Endothelial cell of hepatic sinusoid (primary cell): ENCODE measurements around the gene SLC9A6.

Experiments
- in situ Hi-C: cut with HindIII; loops from 2 replicates; pipeline ENCODE4 v1.10.0; 2017; ENCODE audit warnings: low sequenced_read_pairs

The SLC9A6 gene

DNA sequence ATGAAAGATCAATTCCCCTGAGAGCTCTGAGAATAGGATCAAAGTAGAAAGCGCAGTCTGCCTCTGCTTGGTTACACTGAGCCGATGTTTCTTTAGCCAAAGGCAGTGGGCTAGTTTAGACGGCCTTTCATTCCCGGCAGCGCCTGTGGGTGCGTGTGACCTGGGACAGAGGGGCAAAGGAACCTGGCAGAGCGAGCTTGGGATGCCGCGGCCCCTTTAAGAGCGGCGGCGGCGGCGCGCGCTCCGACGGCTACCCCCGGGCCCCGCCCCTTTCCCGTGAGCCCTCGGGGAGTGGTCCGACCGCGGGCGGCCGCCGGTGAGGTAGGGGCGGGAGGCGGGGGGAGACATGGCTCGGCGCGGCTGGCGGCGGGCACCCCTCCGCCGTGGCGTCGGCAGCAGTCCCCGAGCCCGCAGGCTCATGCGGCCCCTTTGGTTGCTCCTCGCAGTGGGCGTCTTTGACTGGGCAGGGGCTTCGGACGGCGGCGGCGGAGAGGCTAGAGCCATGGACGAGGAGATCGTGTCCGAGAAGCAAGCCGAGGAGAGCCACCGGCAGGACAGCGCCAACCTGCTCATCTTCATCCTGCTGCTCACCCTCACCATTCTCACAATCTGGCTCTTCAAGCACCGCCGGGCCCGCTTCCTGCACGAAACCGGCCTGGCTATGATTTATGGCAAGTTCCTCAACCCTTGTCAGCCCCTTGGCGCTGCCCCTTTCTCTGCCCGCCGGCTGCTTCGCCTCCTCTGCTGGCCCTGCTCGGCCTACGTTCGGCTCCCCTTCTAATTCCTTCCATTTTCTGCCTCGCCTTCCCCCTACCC, at the start of gene SLC9A6:
SLC9A6 (plus strand) TSS at position 279 of the 816 bp plus-strand sequence; CDS start at position 503, 224 bp downstream.
- in situ Hi-C loops, result no loop called here

DNA sequence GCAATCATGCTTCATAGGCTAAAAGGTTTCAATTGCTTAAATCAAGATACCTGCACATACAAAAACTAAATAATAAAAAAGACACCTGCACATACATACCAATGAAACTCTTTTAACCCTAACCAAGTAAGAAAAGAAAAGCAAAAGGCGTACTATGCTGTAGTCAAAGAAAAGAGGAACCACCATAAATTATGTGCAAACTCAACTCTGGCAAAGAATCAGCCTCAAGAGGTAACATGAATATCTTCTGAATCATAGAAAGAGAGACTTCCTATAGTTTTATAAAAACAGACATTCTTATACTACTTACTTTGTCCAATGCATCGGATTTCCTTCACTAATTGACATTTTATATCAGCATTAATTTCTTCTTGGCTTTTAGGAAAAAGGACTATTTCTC, 40.7 kb upstream of the SLC9A6 start:
- in situ Hi-C loops, result no loop called here

DNA sequence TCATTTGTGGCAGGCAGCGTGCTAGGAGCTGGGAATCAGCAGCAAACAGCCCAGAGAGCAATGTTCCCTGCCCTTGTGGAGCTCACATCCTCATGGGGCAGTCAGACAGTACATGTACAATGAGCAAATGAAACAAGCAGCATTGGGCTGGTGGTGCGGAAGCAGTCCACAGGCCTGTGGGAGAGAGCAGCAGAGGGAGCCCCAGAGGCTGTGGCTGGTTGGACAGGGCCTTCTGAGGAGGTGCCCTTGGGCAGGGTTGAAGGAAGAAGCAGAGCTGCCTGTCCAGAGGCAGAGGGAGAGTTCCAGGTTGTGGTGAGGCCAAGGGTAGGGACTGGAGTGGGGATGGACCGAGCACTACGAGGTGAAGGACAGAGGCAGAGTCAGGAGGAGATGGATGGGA, 33.9 kb upstream of the SLC9A6 start:
- in situ Hi-C loops, result no loop called here

DNA sequence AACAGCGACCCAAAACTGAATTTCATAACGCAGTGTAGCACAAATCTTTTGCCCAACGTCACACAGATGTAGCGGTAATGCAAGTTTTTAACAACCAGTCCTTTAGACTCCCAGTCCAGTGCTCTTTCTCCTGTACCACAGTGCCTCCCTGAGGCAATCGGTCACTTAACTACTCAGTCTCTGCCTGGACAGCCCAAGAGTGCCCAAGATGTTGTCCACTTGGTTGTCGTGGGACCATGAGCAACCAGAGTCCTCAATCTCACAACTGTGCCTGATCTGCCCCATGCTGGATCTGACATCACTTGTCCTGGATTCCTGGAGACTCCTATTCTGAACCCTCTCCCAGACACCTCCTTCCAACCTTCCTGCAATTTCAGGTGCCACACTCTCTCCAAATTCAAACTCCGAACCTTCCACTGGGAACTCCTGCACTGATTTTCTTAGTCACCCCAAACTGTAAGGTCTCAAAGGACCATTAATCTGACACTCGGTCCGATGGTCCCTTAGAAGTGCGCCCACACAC, 12.1 kb upstream of the SLC9A6 start:
- in situ Hi-C loops, result no loop called here

DNA sequence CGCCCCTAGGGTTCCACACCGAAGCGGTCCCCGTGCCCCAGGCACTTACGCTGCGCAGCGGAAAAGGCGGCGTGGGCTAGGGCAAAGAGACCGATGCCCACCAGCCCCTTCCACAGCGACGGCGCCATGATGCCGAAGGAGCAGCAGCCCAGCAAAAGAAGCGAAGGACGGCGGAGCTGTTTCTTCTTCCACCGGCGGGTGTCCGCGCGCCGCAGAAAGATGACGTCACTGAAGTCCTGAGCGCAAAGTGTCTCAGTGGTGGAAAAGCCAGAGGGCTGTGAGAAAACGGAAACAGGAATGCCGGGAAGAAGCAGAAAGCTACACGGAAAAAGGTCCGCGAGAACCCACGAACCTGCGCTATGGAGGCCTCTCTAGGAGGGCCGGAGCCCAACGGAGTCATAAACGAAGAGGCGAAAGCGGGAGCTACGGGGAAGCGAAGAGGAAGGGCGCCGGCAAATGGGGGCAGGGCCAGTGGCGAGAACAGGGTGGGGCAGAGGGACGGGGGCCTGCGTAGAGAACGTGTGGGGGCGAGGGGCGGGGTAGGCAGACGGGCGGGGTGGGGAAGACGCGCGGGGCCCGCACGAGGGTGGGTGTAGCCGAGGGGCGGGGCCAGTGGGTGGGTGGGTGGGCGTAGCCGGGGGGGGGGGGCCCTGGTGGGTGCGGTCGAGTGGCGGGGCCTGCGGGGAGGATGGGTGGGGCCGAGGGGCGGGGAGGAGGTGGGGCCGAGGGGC, 11.5 kb upstream of the SLC9A6 start, which contains the start of gene MMGT1:
MMGT1 (minus strand) TSS at position 441 of the 731 bp plus-strand sequence; CDS start at position 128, 313 bp downstream.
- in situ Hi-C loops, result no loop called here

DNA sequence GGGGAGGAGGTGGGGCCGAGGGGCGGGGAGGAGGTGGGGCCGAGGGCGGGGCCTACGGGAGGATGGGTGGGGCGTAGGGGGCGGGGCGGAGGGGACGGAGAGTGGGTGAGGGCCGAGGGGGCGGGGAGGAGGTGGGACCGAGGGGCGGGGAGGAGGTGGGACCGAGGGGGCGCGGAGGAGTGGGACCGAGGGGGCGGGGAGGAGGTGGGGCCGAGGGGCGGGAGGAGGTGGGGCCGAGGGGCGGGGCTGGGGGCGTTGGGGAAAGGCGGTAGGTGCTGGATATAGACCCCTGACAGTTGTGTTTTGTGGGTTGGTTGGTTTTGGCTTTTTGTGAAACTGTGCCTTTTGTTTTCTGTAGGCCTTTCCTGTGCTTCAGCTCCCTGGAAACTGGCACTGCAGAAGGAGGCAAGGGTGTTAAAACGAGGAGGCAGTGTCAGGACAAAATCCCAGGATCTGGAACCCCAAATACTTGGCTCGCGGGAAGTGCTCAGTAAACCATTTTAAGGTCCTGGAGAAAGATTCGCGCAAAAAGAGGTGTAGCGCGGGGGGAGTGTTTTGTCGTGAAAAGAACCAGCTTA, 10.9 kb upstream of the SLC9A6 start:
- in situ Hi-C loops, result no loop called here

DNA sequence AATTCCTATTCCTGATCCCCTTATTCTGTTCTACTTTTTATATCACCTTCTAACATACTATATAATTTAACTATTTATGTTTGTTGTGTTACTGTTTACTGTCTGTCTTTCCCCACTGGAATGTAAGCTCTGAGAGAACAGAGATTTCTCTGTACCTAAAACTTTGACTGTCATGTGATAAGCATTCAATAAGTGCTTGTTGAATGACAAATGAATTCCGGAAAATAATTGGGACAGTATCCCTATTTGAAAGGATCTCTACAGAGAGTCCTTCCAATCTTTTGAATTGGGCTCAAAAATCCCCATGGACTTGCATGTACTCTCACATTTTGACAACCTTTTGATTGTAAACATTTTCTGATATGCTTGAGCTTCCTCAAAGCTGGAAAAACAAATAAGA, 9.8 kb upstream of the SLC9A6 start:
- in situ Hi-C loops, result no loop called here

DNA sequence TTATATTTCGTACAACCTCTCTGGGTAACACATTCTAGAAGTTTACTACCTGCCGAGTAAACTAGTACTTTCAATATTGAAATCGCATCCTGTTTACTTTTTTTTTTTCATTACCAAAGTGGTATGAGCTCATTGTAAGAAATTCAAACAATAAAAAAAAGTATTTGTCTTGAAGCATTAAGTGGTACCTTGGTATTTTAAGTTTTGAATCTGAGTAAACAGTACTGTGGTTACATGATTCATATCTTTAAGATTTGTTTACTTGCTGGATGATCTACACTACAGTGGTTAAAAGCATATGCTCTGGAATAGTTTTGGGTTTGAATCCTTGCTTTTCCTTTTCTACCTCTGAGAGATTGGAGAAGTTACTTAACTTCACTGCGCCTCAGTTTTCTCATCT, 7.6 kb upstream of the SLC9A6 start:
- in situ Hi-C loops, result no loop called here

DNA sequence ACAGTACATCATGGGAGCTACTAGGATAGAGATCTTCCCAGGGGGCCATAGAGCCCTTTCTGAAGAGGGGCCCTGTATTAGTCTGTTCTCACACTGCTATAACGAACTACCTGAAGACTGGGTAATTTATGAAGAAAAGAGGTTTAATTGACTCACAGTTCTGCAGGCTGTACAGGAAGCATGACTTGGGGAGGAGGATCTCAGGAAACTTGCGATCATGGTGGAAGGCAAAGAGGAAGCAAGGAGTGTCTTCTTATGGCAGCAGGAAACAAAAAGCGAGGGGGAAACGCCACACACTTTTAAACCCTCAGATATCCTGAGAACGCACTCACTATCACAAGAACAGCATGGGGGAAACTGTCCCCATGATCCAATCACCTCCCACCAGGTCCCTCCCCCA, 4.2 kb upstream of the SLC9A6 start:
- in situ Hi-C loops, result no loop called here

DNA sequence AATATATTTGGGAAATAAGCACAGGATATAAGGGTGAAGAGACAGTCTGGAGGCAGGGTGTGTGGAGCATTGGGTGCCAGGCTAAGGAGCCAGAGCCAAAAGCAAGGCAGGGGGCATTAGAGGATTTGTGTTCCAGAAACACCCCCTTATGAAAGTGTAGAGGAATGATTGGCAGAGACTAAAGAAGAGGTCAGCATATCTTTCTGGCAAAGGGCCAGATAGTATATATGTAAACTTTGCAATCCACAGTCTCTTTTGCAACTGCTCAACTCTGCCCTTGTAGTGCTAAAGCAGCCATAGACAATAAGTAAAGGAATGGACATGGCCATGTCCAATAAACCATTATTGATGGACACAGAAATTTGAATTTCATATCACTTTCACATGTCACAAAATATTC, 3.6 kb upstream of the SLC9A6 start:
- in situ Hi-C loops, result no loop called here

DNA sequence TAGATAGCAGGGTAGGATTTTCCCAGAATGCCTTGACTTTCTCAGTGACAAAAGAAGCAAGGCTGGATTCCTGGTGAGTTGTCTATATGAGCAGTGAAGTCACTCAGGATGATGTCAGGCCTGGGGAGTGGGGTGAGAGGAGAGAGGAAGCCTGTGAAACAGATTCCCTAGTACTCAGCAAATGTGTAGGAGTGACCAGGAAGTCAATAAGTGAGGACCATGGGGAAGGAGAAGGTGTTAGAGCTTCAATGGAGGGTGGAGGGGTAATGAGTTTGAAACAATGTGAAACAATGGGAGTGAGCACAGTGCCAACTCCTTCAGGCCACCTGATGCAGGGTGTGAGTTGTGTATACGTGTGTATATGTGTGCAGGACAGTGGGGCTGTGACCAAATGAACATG, 2.4 kb upstream of the SLC9A6 start:
- in situ Hi-C loops, result no loop called here

DNA sequence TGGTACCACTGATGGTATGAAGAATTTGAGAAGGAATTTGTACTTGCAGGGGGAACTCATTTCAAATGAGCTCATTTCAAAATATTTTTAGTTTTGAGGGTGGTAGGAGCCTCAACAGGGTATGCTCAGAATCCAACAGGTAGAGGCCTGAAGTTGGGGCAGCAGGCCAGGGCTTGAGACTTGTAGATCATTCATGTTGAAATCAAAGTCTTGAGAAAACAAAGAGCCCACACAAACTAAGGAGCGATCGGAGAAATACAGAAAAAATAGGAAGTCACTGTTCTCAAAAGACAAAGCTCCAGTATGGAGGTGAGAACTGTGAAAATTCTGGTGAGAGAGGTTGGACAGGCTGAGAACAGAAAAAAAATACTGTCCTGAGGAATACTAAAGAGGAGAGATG, 979 bp upstream of the SLC9A6 start:
- in situ Hi-C loops, result no loop called here

DNA sequence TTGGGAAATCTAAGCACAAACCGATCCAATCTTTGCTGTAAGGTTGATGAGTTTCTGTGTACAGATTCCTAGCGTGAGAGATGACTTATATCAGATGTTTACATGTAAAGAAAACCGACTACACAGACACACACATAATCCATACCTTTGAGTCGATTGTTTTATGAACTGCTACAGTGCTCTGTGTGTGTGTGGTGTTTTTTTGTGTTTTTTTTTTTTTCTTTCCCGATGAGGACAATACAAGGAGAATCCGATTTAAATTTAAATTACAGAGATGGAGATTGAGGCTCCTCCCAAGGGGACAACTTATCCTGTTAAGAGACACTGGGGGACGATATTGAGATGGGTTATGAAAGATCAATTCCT, 461 bp upstream of the SLC9A6 start:
- in situ Hi-C loops, result no loop called here

DNA sequence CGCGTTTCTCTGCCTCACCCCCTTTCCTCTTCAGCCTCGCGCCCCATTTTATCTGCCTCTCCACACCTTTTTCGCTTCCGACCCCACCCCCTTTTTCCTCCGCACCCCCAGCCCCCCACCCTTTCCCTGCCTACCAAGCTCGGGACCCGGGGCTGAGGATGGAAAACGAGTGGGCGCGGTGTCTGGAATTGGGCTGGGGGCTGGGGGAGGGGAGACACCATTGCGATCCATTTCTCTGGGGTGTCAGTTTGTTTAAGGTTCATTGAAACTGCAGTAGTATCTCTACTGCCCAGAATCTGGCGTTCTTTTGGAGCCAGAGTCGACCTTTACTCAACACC, 707 bp downstream of the SLC9A6 start:
- in situ Hi-C loops, result no loop called here

DNA sequence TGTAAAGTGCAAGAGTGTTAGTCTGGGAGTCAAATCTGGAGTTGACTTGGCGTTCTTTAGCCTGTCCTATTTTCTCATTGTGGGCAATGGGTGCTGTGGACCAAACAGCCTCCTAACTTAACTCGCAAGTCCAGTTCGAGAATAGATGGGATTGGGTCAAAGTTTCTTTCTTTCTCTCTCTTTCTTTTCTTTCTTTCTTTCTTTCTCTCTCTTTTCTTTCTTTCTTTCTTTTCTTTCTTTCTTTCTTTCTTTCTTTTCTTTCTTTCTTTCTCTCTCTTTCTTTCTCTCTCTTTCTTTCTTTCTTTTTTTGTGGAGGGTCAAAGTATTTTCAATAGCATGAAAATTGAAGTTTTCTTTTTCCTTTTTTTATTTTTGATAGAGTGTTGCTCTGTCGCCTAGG, 3.0 kb downstream of the SLC9A6 start:
- in situ Hi-C loops, result no loop called here

DNA sequence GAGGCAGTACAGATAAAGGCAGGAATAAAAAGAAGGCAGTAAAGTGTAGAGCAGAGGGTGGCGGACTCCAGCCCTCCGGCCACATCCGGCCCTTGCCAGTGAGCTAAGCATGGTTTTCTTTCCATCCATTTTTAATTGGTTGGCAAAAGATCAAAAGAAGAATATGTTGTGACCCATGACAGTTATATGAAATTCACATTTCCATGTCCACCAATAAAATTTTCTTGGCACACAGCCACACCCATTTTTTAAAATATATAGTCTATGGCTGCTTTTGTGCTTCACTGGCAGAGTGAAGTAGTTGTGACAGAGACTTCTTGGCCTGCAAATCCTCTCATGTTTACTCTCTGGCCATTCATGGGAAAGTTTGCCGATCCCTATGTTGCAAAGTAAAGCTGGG, 29.8 kb downstream of the SLC9A6 start:
- in situ Hi-C loops, result no loop called here

DNA sequence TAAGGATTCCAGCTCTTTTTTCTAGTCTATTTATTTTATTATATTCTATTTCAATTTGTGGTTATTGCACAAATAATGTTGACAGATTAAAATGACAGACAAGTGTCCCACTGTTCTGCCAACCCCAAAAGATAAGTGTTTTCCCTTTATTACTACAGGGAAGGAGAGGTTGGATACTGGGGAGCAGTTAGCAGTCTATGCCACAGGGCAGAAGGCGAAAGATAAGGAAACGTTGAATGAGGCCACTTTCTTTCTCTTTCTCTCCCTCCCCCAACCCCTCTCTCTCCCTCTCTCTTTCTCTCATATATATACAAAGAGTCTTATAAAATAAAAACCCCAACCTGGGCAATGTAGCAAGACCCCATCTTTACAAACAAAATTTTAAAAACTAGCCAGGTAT, 31.6 kb downstream of the SLC9A6 start:
- in situ Hi-C loops, result no loop called here

DNA sequence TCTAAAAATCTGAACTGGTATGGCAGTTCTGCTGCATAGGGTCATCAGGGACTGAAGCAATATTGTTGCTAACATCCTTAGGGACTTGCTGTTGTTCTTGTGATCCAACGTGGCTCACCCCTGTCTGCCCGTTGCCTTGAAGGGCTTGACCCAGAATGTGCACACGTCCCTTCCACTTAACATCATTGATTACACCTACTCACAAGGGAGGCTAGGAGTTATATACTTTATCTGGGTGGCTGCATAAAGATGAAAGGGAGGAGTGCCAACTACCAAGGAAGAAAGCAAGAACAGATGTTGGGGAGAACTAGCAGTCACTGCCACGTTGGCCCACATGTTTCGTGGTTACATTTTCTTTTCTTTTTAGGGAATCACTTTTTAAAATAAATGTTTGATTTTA, 34.0 kb downstream of the SLC9A6 start:
- in situ Hi-C loops, result no loop called here

DNA sequence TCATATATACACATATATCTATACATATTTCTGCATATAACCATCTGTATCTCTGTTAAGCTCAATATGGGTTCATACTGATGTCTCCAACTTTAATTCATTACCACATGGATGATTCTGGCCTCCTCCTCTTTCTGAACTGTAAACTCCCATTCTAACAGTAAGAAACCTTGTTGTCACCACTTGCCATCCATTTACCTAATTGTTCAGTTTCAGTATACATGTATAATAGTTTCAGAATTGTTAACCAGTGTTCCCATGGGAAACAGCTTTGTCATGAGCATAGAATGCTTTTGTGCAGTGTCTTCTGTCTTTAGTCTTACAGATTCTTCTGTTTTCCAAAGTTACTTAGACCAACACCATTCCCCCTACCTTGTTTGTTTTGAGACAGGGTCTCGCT, 35.9 kb downstream of the SLC9A6 start:
- in situ Hi-C loops, result loop anchor here (10.0 kb wide), 1 partner anchor 184 kb away; no protein-coding TSS in a partner anchor

DNA sequence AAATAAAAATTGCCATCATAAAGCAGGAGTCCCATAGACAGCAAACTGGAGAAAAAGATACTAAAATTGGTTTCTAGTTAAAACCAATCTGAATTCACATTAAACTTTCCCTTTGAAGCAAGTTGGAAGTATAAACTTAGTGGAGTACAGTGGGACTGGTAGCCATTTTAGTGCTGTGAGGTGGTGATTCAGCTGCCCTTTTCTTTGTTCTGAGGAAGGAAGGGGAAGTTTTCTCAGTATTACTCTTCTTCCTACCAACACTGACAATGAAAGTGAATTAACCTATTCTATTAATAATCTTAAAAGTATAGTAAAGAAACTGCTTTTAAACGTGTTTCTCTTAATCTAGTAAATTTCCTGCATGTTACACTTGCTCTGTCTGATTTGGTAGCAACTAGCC, 36.7 kb downstream of the SLC9A6 start:
- in situ Hi-C loops, result loop anchor here (10.0 kb wide), 1 partner anchor 183 kb away; no protein-coding TSS in a partner anchor

DNA sequence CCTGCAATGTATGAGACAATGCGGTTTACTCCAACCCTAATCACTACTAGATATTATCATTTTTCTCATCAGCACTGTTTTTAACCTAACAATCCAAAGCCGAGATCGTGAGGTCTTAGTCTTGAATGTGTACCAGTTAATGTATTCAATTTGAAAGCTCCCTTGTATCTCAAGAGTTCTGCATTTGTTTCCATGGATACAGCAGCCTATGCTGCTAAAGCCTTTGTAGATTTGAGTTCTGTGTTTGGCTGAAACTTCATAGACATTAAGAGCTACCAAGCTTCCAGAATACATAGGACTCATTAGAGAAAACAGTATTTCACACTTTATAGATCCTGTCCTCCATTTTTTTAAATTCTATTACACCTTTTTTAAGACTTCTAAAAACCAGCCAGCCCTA, 39.9 kb downstream of the SLC9A6 start:
- in situ Hi-C loops, result loop anchor here (5.0 to 10.0 kb wide), 2 partner anchors 137 to 180 kb away; no protein-coding TSS in a partner anchor
